Measurements from ENCODE around the gene PXYLP1.

Gene PXYLP1

GRCh38 chr3:141250342-141250741, 18.7 kb downstream of the PXYLP1 start:
- no peak for DNase-seq (ENCODE audit: low read depth)

GRCh38 chr3:141250828-141251227, 19.2 kb downstream of the PXYLP1 start:
- DNase-seq (ENCODE audit: low read depth): no peak

- DNase-seq (ENCODE audit: low read depth): no peak
Observed at GRCh38 chr3:141253326-141253725, 21.7 kb downstream of the PXYLP1 start.

- no peak for DNase-seq (ENCODE audit: low read depth)
Observed at GRCh38 chr3:141253811-141254210, 22.2 kb downstream of the PXYLP1 start.

- DNase-seq (ENCODE audit: low read depth): no peak
Observed at GRCh38 chr3:141255137-141255845, 23.7 kb downstream of the PXYLP1 start.

DNA sequence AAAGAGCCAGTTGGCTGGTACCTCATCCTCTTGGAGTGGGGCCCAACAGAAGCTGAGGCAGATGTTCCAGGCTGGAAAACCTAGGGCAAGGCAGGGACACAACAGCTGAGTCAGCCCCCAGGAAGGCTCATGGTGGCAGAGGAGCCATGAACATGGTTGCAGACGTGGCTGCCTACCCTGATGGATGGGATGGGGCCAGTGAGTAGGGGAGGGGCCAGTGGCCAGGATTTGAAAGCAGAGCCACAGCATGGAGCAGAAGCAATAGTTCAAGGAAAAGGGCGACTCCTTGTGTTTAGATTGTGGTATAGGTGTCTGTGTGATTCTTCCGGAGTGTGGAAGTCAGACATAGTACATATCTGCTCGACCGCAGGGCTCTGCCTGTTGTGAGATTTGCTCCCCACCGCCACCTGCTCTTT, 24.2 kb downstream of the PXYLP1 start:
- DNase-seq (ENCODE audit: low read depth): no peak

GRCh38 chr3:141256820-141257219, 25.2 kb downstream of the PXYLP1 start:
- DNase-seq (ENCODE audit: low read depth): no peak

DNA sequence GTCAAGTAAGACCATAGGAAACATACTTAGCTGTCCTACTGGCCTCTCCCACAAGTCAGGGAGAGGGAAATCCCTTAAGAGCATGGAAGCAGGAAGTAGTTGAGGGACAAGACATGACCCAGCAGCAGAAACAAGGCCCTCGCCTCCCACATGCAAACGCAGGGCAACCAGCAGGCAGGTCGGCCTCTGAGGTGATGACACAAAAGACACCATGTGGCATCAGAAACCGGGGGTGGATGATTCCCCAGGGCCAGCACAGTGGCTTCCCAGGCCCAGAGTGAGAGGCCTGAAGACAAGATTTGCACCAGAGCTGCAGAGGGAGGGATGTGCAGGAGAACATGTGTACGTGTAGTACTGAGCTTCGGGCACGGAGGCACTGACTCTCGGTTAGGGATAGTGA, 26.3 kb downstream of the PXYLP1 start:
- DNase-seq (ENCODE audit: low read depth): no peak

- no peak for DNase-seq (ENCODE audit: low read depth)
Observed at GRCh38 chr3:141258973-141259372, 27.3 kb downstream of the PXYLP1 start.

DNA sequence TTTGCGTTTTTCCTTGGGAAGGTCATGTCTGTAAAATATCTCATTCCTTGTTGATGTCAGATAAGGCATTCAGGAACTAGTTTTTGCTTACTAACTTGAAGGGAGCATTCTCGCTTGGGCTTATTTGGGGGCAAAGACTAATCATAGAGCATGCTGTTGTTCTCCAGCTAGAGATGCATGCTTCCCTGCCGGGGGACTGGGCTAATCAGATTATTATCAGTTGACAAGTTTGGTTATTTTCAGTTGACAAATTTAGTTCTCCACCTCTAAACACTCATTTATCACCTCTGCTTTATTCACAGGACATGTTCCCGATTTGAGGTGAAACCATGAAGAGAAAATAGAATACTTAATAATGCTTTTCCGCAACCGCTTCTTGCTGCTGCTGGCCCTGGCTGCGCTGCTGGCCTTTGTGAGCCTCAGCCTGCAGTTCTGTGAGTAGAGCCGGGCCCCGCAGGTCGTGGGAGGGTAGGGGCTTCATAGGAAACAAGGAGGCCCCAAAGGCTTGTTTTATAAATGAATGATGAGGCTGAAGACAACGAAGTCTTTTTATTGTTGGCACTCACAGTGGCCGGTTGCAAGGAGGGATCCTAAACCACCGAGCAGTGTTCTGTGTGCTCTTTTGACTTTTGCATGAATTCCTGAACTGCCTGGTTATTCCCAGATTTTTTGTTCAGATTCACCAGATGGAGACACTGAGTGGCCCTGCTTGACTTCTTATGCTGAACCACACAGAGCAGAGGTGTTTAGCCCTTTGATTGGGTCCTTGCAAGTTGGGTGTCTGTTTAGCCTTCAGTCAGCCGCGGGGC, 28.4 kb downstream of the PXYLP1 start:
- DNase-seq (ENCODE audit: low read depth): no peak

DNA sequence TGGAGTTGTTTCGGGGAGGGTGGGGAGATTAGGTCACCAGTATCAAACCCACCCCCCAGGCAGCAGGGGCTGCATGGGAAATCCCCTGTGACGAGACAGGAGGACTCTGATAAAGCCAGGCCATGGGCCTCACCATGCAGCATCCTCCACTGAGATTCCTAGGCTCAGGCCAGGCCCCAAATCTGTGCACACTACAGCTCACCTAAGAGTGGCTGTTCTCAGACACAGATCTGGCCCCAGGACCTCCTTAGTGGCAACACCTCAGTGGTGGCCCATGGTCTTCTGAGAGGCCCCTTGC, 29.0 kb downstream of the PXYLP1 start:
- no peak for DNase-seq (ENCODE audit: low read depth)

GRCh38 chr3:141261472-141262307, 30.1 kb downstream of the PXYLP1 start:
- no peak for DNase-seq (ENCODE audit: low read depth)

- DNase-seq (ENCODE audit: low read depth): no peak
Observed at GRCh38 chr3:141262308-141262705, 30.7 kb downstream of the PXYLP1 start.

- DNase-seq (ENCODE audit: low read depth): no peak
Observed at GRCh38 chr3:141266186-141266585, 34.6 kb downstream of the PXYLP1 start.

- DNase-seq (ENCODE audit: low read depth): no peak
Observed at GRCh38 chr3:141266797-141267555, 35.4 kb downstream of the PXYLP1 start.

DNA sequence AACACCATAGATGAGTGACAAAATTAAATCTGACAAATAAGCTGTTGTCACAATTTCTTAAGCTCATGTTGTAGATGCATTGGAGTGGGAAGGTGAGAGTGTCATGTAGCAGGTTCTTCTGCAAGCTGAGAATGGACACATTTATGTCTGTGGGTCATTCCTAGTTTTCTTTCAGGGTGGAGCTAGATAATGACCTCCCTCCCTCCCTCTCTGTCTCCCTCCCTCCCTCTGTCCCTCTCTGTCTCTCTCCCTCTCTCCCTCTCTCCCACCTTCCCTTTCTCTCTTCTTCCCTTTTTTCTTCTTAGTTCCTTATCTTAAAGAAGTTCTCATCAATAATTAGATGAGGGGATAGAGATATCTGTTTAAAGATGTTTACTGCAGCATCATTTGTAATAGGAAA, 36.0 kb downstream of the PXYLP1 start:
- no peak for DNase-seq (ENCODE audit: low read depth)

GRCh38 chr3:141268306-141268705, 36.7 kb downstream of the PXYLP1 start:
- DNase-seq (ENCODE audit: low read depth): no peak

- no peak for DNase-seq (ENCODE audit: low read depth)
Observed at GRCh38 chr3:141268791-141269190, 37.2 kb downstream of the PXYLP1 start.

GRCh38 chr3:141269961-141270360, 38.3 kb downstream of the PXYLP1 start:
- no peak for DNase-seq (ENCODE audit: low read depth)

- DNase-seq (ENCODE audit: low read depth): no peak
Observed at GRCh38 chr3:141271279-141272030, 39.8 kb downstream of the PXYLP1 start.

- no peak for DNase-seq (ENCODE audit: low read depth)
Observed at GRCh38 chr3:141272906-141273662, 41.5 kb downstream of the PXYLP1 start.

Data from stimulated activated CD4-positive, alpha-beta T cell treated with anti-CD3 and anti-CD28 coated beads, Interleukin-2, amount 100 ng/mL, for 4 hours (primary cell).